LNCaP clone FGC (cell line): Measurements from ENCODE around the gene SPIN2A.
"Not testable (repeated sequence)": the region's sequence is repeated elsewhere in the genome, so short reads cannot be mapped to it uniquely, and the experiment has no call there.

Experiments
- DNase-seq: peaks from one replicate; pipeline ENCODE4 v3.0.0-alpha.2; 2011; ENCODE audit warnings: low read depth
- H3K4me3 ChIP-seq: 2 replicates; pipeline ENCODE4 v1.5.1; 2011; ENCODE audit warnings: mild to moderate bottlenecking, low read depth, low read length, control low read depth
- TF ChIP-seq, protein P1 (sequence below): IDR thresholded peaks from 2 replicates; pipeline ENCODE4 v1.5.1; 2012; ENCODE audit warnings: mild to moderate bottlenecking; ENCODE audit not compliant: control insufficient read depth, insufficient read depth; ENCODE audit errors: extremely low read depth

SPIN2A gene

DNA sequence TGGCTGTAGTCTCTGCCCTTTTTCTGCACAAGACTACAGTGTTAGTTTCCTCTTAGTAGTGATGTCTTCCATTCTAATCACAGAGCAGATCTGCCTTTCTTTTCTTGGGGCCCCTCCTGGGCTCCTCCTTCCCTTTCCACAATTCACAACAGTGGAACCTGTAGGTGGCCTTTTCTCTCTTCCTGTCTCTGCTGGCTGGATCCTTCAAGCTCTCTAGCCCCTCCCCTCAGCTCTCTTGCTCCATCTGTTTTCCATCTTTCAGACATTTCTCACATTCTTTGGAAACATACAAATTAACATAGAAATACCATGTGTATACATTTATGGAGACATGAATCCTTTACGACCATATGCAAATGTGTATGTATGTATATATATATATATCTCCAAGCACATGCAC is 304 bp upstream of the SPIN2A start:
- no peak for DNase-seq
- TF ChIP-seq, protein P1, sequence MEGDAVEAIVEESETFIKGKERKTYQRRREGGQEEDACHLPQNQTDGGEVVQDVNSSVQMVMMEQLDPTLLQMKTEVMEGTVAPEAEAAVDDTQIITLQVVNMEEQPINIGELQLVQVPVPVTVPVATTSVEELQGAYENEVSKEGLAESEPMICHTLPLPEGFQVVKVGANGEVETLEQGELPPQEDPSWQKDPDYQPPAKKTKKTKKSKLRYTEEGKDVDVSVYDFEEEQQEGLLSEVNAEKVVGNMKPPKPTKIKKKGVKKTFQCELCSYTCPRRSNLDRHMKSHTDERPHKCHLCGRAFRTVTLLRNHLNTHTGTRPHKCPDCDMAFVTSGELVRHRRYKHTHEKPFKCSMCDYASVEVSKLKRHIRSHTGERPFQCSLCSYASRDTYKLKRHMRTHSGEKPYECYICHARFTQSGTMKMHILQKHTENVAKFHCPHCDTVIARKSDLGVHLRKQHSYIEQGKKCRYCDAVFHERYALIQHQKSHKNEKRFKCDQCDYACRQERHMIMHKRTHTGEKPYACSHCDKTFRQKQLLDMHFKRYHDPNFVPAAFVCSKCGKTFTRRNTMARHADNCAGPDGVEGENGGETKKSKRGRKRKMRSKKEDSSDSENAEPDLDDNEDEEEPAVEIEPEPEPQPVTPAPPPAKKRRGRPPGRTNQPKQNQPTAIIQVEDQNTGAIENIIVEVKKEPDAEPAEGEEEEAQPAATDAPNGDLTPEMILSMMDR: no peak
- H3K4me3 ChIP-seq: no peak overlapping the region

GRCh38 chrX:57136589-57136988 is 608 bp downstream of the SPIN2A start:
- not testable (repeated sequence) for H3K4me3 ChIP-seq, DNase-seq

DNA sequence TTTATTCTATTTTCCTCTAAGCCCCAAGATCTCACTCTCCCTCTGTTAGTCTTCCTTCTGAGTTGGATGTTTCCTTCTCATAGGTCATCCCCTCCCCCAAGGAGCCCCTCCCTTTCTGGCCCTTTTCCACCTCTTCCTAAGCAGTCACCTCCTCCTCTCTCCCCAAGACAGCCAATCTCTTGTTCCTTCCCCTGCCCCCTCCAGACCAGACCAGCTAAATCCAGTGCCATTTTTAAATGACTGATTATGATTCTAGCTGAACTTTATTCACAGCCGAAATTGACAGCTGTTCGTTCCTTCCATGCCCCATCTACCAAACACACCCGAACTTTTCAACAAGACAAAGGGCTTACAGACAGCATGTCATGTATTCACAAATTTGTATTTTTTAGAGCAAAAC is 1.9 kb downstream of the SPIN2A start:
- H3K4me3 ChIP-seq: no peak overlapping the region
- TF ChIP-seq, protein P1: no peak
- DNase-seq: no peak

GRCh38 chrX:57134702-57135101 is 2.5 kb downstream of the SPIN2A start:
- TF ChIP-seq, protein P1: no peak
- no peak overlapping the region for H3K4me3 ChIP-seq
- no peak for DNase-seq

- no peak overlapping the region for H3K4me3 ChIP-seq
- no peak for DNase-seq
- TF ChIP-seq, protein P1: no peak
Observed at GRCh38 chrX:57133706-57134105, 3.5 kb downstream of the SPIN2A start.

DNA sequence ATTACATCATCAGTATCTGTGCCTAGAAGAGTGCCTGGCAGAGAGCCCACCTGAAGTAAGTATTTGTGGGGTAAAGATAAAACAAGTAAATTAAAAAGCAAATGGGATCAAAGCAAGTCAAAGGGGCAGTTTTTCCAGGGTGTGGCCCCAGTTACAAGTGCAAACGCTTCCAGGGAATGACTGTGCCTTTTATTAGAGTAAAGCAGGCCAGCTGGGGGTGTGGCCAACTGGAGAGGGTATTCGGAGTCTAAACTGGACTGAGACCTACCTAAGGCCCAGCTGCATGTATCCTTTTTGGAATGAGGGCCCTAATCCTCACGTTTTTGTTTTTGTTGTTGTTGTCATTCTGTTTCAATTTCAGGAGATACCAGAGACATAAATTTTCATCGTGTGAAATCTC is 3.9 kb downstream of the SPIN2A start:
- DNase-seq, H3K4me3 ChIP-seq: not testable (repeated sequence)

- TF ChIP-seq, protein P1: no peak
- DNase-seq: no peak
- no peak overlapping the region for H3K4me3 ChIP-seq
Observed at GRCh38 chrX:57132046-57132445, 5.2 kb downstream of the SPIN2A start.

DNA sequence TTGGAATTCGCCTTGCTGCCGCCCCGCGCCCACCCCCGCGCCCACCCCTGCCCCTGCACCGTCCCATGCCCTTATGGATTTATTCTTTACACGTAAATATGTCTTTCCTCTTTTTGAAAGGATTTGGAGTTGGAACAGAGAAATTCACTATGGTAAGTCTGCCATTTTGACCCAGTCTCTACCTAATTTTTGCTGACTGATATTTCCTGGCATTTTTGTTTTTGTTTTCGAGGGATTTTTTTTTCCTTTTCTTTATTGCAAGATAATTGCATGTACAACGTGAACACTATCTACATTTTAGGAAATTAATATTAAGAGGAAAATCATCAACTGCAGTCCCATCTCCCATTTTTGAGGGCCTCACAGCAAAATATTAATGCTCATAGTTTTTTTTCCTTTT is 15.4 kb downstream of the SPIN2A start:
- no peak for DNase-seq
- peak overlapping the region; percentile 59 for H3K4me3 ChIP-seq
- TF ChIP-seq, protein P1: no peak
